GM20000 (cell line): ENCODE data around the gene CELF2.

Experiments
- DNase-seq: peaks from one replicate; pipeline ENCODE4 v3.0.0; 2012; ENCODE audit warnings: low spot score
- TF ChIP-seq, protein P1 (sequence below): IDR thresholded peaks from 2 replicates; pipeline ENCODE4 v1.5.1; 2012; ENCODE audit warnings: mild to moderate bottlenecking, control low read depth; ENCODE audit errors: extremely low read depth, missing control alignments

The CELF2 gene

GRCh38 chr10:11135709-11136108 is 118.0 kb downstream of the CELF2 start:
- DNase-seq: no peak
- TF ChIP-seq, protein P1, sequence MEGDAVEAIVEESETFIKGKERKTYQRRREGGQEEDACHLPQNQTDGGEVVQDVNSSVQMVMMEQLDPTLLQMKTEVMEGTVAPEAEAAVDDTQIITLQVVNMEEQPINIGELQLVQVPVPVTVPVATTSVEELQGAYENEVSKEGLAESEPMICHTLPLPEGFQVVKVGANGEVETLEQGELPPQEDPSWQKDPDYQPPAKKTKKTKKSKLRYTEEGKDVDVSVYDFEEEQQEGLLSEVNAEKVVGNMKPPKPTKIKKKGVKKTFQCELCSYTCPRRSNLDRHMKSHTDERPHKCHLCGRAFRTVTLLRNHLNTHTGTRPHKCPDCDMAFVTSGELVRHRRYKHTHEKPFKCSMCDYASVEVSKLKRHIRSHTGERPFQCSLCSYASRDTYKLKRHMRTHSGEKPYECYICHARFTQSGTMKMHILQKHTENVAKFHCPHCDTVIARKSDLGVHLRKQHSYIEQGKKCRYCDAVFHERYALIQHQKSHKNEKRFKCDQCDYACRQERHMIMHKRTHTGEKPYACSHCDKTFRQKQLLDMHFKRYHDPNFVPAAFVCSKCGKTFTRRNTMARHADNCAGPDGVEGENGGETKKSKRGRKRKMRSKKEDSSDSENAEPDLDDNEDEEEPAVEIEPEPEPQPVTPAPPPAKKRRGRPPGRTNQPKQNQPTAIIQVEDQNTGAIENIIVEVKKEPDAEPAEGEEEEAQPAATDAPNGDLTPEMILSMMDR: no peak

- no peak for DNase-seq
- TF ChIP-seq, protein P1: no peak
These were observed 120.8 kb downstream of the CELF2 start for GRCh38 chr10:11138314-11139033.

GRCh38 chr10:11140963-11141362 is 123.3 kb downstream of the CELF2 start:
- TF ChIP-seq, protein P1: no peak
- no peak for DNase-seq

DNA sequence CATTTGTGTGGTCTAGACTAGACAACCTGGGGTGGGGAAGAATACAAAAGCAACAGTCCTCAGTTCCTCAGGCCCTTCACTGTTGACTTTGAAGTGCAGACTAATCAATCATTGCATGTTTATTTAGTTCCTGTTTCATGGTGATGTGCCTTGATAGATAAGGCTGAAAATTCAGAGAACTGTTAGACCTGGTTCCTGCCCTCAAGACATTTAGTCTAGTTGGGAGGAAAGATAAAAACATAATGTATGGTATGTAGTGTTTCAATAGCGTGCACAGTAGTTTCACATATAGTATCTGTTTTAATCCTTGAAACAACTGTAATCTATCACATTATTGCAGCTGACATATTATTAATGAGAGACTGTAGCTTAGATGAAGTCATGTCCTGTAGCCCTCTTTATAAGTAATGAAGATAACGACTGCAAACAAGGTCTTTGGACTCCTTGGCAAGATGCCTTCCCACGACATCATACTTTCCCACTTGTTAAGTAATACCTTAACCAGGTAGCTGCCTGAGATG is 124.0 kb downstream of the CELF2 start:
- TF ChIP-seq, protein P1: no peak
- DNase-seq: no peak

DNA sequence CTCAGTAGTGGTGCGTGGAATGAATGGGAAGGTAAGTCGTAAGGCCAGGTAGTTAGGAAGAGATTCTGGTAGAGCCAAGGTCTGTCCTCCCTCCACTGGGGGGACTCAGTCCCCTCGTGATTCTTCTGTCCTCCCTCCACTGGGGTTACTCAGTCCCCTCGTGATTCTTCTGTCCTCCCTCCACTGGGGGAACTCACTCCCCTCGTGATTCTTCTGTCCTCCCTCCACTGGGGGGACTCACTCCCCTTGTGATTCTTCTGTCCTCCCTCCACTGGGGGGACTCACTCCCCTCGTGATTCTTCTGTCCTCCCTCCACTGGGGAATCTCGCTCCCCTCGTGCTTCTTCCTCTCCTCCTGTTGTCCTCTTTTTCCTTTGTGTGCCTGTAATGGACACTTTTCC is 125.1 kb downstream of the CELF2 start:
- no peak for DNase-seq
- TF ChIP-seq, protein P1: no peak

DNA sequence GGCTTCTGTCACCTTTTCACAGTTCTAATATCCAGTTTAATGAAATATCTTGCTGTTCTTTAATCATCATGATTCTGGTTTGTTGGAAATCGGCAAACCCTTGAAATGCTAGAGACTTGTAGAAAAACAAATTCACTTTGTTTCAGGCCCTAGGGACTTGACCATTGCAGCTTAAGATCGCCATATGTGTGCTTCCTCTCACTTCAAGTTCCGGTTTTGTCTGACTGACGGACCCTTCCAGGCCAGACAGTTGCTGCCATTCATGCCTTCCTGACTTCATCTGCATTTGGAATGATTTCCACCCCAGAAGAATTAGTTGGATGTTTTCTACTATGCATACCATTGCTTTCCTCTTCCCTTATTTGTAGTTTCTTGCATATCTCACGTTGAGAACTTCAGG is 125.6 kb downstream of the CELF2 start:
- DNase-seq: no peak
- TF ChIP-seq, protein P1: no peak

- TF ChIP-seq, protein P1: no peak
- DNase-seq: no peak
These were observed 127.2 kb downstream of the CELF2 start for GRCh38 chr10:11144626-11145494.
